H1 (cell line): Measurements from ENCODE around the gene SLC1A3. TPM values are rescaled to one million over a fixed set of nuclear protein-coding genes. Genes with fewer than 3 reads are reported as not detected.

Experiments used
- ASH2L ChIP-seq: fragments of 200-600, 300-600 bp; sonication (generic); IDR thresholded peaks from one replicate; pipeline ENCODE4 v1.7.1; 2017; ENCODE audit warnings: low read length
- CTCF ChIP-seq, 3 experiments: IDR thresholded peaks; 1 replicate in 2 of 3; 2 replicates in 1 of 3; pipeline versions ENCODE4 v1.5.1 to v1.6.1; 2011; ENCODE audit warnings: low read length in 3 of 3, mild to moderate bottlenecking in 3 of 3, inconsistent platforms in 2 of 3, low read depth in 1 of 3, moderate library complexity in 1 of 3; ENCODE audit not compliant: insufficient read depth in 1 of 3; ENCODE audit errors: control extremely low read depth in 1 of 3
- FOSL1 ChIP-seq: IDR thresholded peaks from 2 replicates; pipeline ENCODE4 v1.6.1; 2011; ENCODE audit warnings: mild to moderate bottlenecking, low read depth, low read length, moderate library complexity; ENCODE audit not compliant: insufficient read depth
- KDM5A ChIP-seq: fragments of 200-600 bp; IDR thresholded peaks from 2 replicates; pipeline ENCODE4 v1.7.1; 2012; ENCODE audit warnings: mild to moderate bottlenecking, low read length, inconsistent platforms, mixed read lengths
- RFX5 ChIP-seq: IDR thresholded peaks from 2 replicates; pipeline ENCODE4 v1.6.1; 2011; ENCODE audit warnings: low read depth, low read length, improper control_type of control experiment, borderline replicate concordance
- SIX5 ChIP-seq: IDR thresholded peaks from 2 replicates; pipeline ENCODE4 v1.6.1; 2011; ENCODE audit warnings: mild to moderate bottlenecking, low read depth, low read length
- TAF1 ChIP-seq: IDR thresholded peaks from 2 replicates; pipeline ENCODE4 v1.6.1; 2011; ENCODE audit warnings: mild to moderate bottlenecking, low read depth, low read length
- USF2 ChIP-seq: IDR thresholded peaks from 2 replicates; pipeline ENCODE4 v1.6.1; 2011; ENCODE audit warnings: low read length, improper control_type of control experiment
- polyA plus RNA-seq, 7 experiments: library from polyadenylated mRNA; depleted of rRNA in 3 of 7; stranded (reverse) in 5 of 7; unstranded in 2 of 7; fragments of >200 nt in 5 of 7; fragments of 200-250 nt in 2 of 7; gene quantifications; 1 replicate in 5 of 7; 2 replicates in 1 of 7; 4 replicates in 1 of 7; pipeline versions ENCODE4 v1.2.1 to v1.2.3, GENCODE V29; 2011 to 2013; ENCODE audit warnings: missing spikeins in 2 of 7, mixed read lengths in 2 of 7
- total RNA-seq: library from RNA; stranded (reverse); fragmentation: NEBNext Ultra II Directional; extraction: Animal tissue kit (Norgen Biotek cat#: 25700); gene quantifications from 2 replicates; pipeline ENCODE4 v1.2.1, GENCODE V29; 2021

Gene SLC1A3
- total and polyA plus RNA-seq, 2 of the 8 experiments (the other 6 are each of a cell fraction or from before 2014, with no cell fraction given), result 26.7 to 35.3 TPM

- no peak for TF ChIP-seq USF2
- no peak for TF ChIP-seq SIX5
- no peak for TF ChIP-seq TAF1
- TF ChIP-seq FOSL1, result no peak
- no peak for TF ChIP-seq ASH2L
- TF ChIP-seq CTCF (IDR thresholded peaks at IDR 0.05; ENCODE audit: control extremely low read depth in 1 of 3, insufficient read depth in 1 of 3, low read depth in 1 of 3, low read length in 3 of 3), result no peak
- no peak for TF ChIP-seq KDM5A
- no peak for TF ChIP-seq RFX5
Measured at GRCh38 chr5:36654564-36654963, 48.2 kb downstream of the SLC1A3 start (continued).
